ENCODE data around the gene CALR3.

Gene CALR3

GRCh38 chr19:16442386-16443276 is 53.3 kb downstream of the CALR3 start:
- DNase-seq (ENCODE audit: low spot score in 2 of 2) (no peak), ATAC-seq (replicated peaks; ENCODE audit: extremely low read depth, poor library complexity, severe bottlenecking) (no peak)
- Mint-ChIP-seq H3K27ac (ENCODE audit: low read depth) (no peak overlapping the region), H3K4me1 (peaks cover 41% of the 10 kb centered on the region), H3K4me3 (no peak overlapping the region), H3K36me3 (ENCODE audit: insufficient read depth) (peaks cover 26% of the 10 kb centered on the region), H3K27me3 (no peaks in the 10 kb centered on the region), H3K9me3 (no peaks in the 10 kb centered on the region)

- Mint-ChIP-seq H3K4me3 (no peak overlapping the region), H3K27me3 (no peaks in the 10 kb centered on the region), H3K36me3 (ENCODE audit: insufficient read depth) (peaks cover 30% of the 10 kb centered on the region), H3K27ac (ENCODE audit: low read depth) (no peak overlapping the region), H3K4me1 (peaks cover 32% of the 10 kb centered on the region), H3K9me3 (no peaks in the 10 kb centered on the region)
- DNase-seq (ENCODE audit: low spot score in 2 of 2) = no peak
- ATAC-seq (replicated peaks; ENCODE audit: extremely low read depth, poor library complexity, severe bottlenecking) = no peak
Measured at GRCh38 chr19:16441661-16442162, 54.3 kb downstream of the CALR3 start.

DNA sequence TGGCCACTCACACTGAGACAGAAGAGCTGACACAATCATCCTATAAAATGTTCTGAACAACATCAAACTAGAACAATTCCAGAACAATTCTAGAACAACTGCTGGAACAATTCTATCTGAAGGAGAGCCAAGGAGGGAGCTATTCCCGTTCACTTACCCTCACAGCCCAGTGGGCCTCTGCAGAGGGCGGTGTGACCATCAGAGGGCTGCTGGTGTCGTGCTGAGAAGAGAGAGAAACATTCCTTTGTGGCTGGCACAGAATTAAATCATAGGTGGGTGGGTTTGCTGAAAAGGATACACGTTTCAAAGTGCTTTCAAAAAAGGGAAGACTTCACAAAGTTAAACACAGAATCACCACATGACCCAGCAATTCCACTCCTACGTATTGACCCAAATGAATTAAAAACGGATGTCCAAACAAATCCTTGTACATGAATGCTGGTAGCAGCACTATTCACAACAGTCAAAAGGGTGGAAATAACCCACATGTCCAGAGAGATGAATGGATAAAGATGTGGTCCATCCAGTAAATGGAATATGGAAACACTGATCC is 59.1 kb downstream of the CALR3 start:
- H3K36me3 Mint-ChIP-seq (ENCODE audit: insufficient read depth) = peaks cover 46% of the 10 kb centered on the region
- H3K27ac Mint-ChIP-seq (ENCODE audit: low read depth) = peak overlapping the region; percentile 57
- H3K27me3 Mint-ChIP-seq = no peaks in the 10 kb centered on the region
- no peaks in the 10 kb centered on the region for H3K9me3 Mint-ChIP-seq
- no peaks in the 10 kb centered on the region for H3K4me1 Mint-ChIP-seq
- no peak overlapping the region for H3K4me3 Mint-ChIP-seq
- DNase-seq (ENCODE audit: low spot score in 2 of 2) (no peak), ATAC-seq (replicated peaks; ENCODE audit: extremely low read depth, poor library complexity, severe bottlenecking) (no peak)

GRCh38 chr19:16435999-16436650 is 59.8 kb downstream of the CALR3 start:
- H3K9me3 Mint-ChIP-seq = no peaks in the 10 kb centered on the region
- ATAC-seq (replicated peaks; ENCODE audit: extremely low read depth, poor library complexity, severe bottlenecking) = no peak
- no peak for DNase-seq (ENCODE audit: low spot score in 2 of 2)
- no peak overlapping the region for H3K4me3 Mint-ChIP-seq
- peak overlapping the region; percentile 57 for H3K27ac Mint-ChIP-seq (ENCODE audit: low read depth)
- H3K36me3 Mint-ChIP-seq (ENCODE audit: insufficient read depth) = peaks cover 46% of the 10 kb centered on the region
- H3K27me3 Mint-ChIP-seq = no peaks in the 10 kb centered on the region
- no peaks in the 10 kb centered on the region for H3K4me1 Mint-ChIP-seq

DNA sequence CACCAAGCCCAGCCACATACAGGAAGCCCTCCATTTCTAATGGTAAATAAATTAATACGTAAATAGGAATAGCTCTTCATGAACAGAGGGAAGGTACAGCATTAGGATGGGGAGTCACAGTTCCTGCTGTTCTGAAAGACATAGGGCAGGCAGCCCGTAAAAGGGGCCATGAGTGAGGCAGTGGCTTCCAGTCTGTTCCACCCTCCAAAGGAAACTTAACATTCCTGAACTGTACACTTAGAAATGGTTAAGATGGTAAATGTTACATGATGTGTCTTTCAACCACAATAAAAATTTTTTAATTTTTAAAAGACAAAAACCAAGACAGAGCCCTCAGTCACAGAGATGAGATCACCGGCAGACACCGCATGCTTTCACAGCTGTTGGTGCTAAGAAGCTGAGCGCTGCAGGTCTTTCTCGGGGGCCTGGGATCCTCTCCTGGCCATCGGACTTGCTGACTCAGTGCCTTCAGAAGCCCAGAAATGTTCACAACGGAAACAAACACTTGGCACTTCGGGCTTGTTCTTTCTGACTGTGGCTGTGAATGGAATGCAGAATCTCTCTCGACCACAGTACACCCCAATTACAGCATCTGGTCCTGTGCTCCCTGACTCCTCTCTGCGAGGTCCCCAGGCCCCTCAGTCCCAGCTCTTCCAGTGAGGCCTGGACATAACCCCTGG is 60.6 kb downstream of the CALR3 start:
- peak overlapping the region; percentile 62 for H3K27ac Mint-ChIP-seq (ENCODE audit: low read depth)

DNA sequence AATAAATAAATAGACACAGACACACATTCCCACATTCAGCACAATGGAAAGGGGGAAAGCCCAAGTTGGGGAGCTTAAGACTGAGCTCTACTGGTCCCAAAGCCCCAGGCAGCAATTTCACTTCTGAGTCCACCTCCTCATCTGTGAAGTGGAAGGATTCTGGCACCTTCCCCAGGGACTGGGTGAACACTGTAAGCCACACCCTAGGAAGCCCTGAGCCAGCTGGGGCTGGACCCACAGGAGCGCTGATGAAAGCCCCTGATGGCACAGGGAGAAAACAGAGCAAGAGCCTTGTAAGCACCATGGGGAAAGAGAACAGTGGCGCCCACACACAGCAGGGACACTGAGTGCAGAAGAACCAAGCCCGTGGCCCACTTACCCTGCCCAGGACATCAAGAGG is 62.0 kb downstream of the CALR3 start:
- Mint-ChIP-seq H3K36me3 (ENCODE audit: insufficient read depth) (peaks cover 46% of the 10 kb centered on the region), H3K9me3 (no peaks in the 10 kb centered on the region), H3K27me3 (no peaks in the 10 kb centered on the region), H3K27ac (ENCODE audit: low read depth) (no peak overlapping the region), H3K4me1 (peaks cover 6% of the 10 kb centered on the region), H3K4me3 (no peak overlapping the region)
- ATAC-seq (replicated peaks; ENCODE audit: extremely low read depth, poor library complexity, severe bottlenecking) (no peak), DNase-seq (ENCODE audit: low spot score in 2 of 2) (no peak)

More for the DNA sequence above, 60.6 kb downstream of the CALR3 start:
- Mint-ChIP-seq H3K36me3 (ENCODE audit: insufficient read depth) (peaks cover 46% of the 10 kb centered on the region), H3K4me1 (no peaks in the 10 kb centered on the region), H3K9me3 (no peaks in the 10 kb centered on the region), H3K4me3 (no peak overlapping the region), H3K27me3 (no peaks in the 10 kb centered on the region)
- ATAC-seq (replicated peaks; ENCODE audit: extremely low read depth, poor library complexity, severe bottlenecking) (no peak), DNase-seq (ENCODE audit: low spot score in 2 of 2) (no peak)

DNA sequence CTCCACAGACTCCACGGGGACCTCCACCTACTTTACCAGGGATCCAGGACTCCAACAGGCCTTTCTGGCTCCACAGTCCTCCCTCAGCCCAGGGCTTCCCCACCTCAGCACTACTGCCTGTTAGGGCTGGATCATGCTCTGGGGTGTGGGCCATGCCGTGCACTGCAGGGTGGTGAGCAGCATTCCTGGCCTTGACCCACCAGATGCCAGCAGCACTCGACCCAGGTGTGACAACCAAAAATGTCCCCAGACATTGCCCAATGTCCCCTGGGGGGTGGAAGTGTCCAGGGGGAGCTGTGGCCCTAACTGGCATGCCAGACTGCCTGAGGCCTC is 66.2 kb downstream of the CALR3 start:
- no peak for ATAC-seq (replicated peaks; ENCODE audit: extremely low read depth, poor library complexity, severe bottlenecking)

DNA sequence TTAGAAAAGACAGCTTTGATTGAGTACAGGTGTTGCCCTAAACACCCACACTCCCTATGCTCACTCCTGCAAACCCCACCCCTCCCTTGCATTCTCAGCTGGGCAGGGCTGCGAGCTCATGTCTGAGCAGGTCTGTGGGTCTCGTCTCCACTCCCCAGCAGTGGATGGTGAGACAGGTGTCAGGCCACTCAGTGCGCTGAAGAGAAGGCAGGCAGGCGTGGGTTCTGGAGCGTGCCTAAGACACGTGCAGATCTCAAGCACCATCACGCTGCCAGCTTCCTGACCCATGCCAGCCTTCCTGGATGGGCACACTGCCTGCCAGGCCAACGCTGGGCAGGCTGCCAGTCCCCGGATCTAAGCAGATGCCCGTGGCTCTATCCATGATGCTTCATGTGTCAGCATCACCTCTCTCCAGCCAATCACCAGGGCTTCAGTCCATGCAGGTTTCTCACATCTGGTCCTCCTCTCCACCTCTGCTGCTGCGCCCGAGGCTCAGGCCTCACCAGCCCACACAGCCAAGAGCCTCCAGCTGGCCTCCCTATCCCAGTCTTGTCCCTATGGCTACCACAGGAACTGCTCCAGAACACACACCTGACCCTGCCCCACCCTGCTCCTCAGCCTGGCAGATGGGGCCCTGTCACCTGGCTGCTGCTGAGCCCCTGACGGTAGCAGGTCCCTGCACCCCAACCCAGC is 66.8 kb downstream of the CALR3 start:
- ATAC-seq (replicated peaks; ENCODE audit: extremely low read depth, poor library complexity, severe bottlenecking) (no peak), DNase-seq (ENCODE audit: low spot score in 2 of 2) (no peak)
- no peak overlapping the region for H3K27ac Mint-ChIP-seq (ENCODE audit: low read depth)
- no peaks in the 10 kb centered on the region for H3K27me3 Mint-ChIP-seq
- H3K4me3 Mint-ChIP-seq = no peak overlapping the region
- no peaks in the 10 kb centered on the region for H3K9me3 Mint-ChIP-seq
- H3K4me1 Mint-ChIP-seq = peaks cover 13% of the 10 kb centered on the region
- peaks cover 47% of the 10 kb centered on the region for H3K36me3 Mint-ChIP-seq (ENCODE audit: insufficient read depth)

More for the DNA sequence above, 66.2 kb downstream of the CALR3 start:
- Mint-ChIP-seq H3K36me3 (ENCODE audit: insufficient read depth) (peaks cover 47% of the 10 kb centered on the region), H3K9me3 (no peaks in the 10 kb centered on the region), H3K4me3 (no peak overlapping the region), H3K27ac (ENCODE audit: low read depth) (no peak overlapping the region), H3K27me3 (no peaks in the 10 kb centered on the region), H3K4me1 (peaks cover 13% of the 10 kb centered on the region)
- no peak for DNase-seq (ENCODE audit: low spot score in 2 of 2)

Measured in central memory CD8-positive, alpha-beta T cell (primary cell).